Chondrocyte (in vitro differentiated cells): Measurements from ENCODE around the gene NPAS3. TPM values are rescaled to one million over a fixed set of nuclear protein-coding genes. Genes with fewer than 3 reads are reported as not detected.

Source experiments
- DNase-seq: peaks from one replicate; pipeline ENCODE4 v3.0.0; 2021; ENCODE audit warnings: mixed read lengths, low spot score
- H3K27ac Mint-ChIP-seq: one replicate; pipeline ENCODE4 v1.8.0; 2021; ENCODE audit warnings: mild to moderate bottlenecking, moderate library complexity, mixed read lengths; ENCODE audit not compliant: unreplicated experiment
- H3K27me3 Mint-ChIP-seq: 2 replicates; pipeline ENCODE4 v1.8.0; 2021; ENCODE audit warnings: low read depth, mixed read lengths
- H3K36me3 Mint-ChIP-seq: 2 replicates; pipeline ENCODE4 v1.8.0; 2021; ENCODE audit warnings: low read depth, mixed read lengths
- H3K4me1 Mint-ChIP-seq: 2 replicates; pipeline ENCODE4 v1.8.0; 2021; ENCODE audit warnings: low read depth, mild to moderate bottlenecking, mixed read lengths
- H3K4me3 Mint-ChIP-seq: one replicate; pipeline ENCODE4 v1.8.0; 2021; ENCODE audit warnings: mild to moderate bottlenecking, moderate library complexity, mixed read lengths; ENCODE audit not compliant: unreplicated experiment
- H3K9me3 Mint-ChIP-seq: 2 replicates; pipeline ENCODE4 v1.8.0; 2021; ENCODE audit warnings: low read depth, mixed read lengths
- total RNA-seq: library from RNA; stranded (reverse); gene quantifications from 3 replicates; pipeline ENCODE4 v1.2.1, GENCODE V29; 2021
- TF ChIP-seq, protein P1 (sequence below): fragments of 200-600 bp; sonication (generic); IDR thresholded peaks from 2 replicates; pipeline ENCODE4 v1.5.0; 2021; ENCODE audit warnings: antibody characterized with exemption, mild to moderate bottlenecking, moderate library complexity

The NPAS3 gene
- total RNA-seq, 1 donor from 2014 or later, result 2.6 TPM

DNA sequence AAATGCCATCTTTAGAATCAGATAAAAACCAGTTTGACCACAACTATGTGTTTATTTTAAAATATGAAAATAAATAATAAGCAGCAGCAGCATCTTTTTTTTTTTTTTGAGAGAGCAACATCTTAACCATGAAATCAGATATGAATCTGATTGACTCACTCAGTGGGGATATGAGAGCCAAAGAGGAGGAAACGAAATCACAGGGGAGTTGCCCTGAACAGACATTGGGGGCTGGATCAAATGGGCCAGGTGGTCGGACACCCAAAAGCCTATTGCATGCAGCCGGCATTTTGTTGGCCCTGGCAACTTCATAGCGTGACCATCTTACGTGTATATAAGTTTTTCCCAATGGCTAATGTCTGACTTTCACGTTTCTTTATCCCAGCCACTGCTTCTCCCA is 321.1 kb downstream of the NPAS3 start:
- Mint-ChIP-seq H3K4me3 (no peak overlapping the region), H3K4me1 (peaks cover 3% of the 10 kb centered on the region), H3K27ac (no peak overlapping the region), H3K9me3 (peaks cover 3% of the 10 kb centered on the region), H3K27me3 (no peaks in the 10 kb centered on the region), H3K36me3 (no peaks in the 10 kb centered on the region)
- TF ChIP-seq, protein P1, sequence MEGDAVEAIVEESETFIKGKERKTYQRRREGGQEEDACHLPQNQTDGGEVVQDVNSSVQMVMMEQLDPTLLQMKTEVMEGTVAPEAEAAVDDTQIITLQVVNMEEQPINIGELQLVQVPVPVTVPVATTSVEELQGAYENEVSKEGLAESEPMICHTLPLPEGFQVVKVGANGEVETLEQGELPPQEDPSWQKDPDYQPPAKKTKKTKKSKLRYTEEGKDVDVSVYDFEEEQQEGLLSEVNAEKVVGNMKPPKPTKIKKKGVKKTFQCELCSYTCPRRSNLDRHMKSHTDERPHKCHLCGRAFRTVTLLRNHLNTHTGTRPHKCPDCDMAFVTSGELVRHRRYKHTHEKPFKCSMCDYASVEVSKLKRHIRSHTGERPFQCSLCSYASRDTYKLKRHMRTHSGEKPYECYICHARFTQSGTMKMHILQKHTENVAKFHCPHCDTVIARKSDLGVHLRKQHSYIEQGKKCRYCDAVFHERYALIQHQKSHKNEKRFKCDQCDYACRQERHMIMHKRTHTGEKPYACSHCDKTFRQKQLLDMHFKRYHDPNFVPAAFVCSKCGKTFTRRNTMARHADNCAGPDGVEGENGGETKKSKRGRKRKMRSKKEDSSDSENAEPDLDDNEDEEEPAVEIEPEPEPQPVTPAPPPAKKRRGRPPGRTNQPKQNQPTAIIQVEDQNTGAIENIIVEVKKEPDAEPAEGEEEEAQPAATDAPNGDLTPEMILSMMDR, result no peak
- no peak for DNase-seq

DNA sequence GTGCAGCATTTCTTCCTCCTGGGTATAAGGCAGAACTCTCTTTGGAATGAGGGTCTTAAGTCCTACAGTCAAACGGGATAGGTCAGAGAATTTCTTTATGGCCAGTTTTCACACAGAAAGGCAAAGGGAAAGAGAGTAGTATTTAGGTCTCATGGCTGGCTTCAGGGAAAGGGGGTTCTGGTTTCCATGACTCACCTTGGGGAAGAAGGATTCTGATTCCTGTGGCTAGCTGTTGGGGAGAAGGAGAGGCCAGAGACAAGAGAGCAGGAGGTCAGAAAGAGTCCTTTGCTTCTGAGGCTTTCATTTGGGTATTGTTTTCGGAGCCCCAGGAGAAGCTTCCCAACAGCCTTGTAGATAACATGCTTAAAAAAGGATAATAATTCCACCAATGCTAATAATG is 332.5 kb downstream of the NPAS3 start:
- TF ChIP-seq, protein P1, result no peak
- DNase-seq, result no peak
- Mint-ChIP-seq H3K27me3 (no peaks in the 10 kb centered on the region), H3K27ac (no peak overlapping the region), H3K4me1 (no peaks in the 10 kb centered on the region), H3K36me3 (no peaks in the 10 kb centered on the region), H3K9me3 (peaks cover under 1% of the 10 kb centered on the region), H3K4me3 (no peak overlapping the region)

DNA sequence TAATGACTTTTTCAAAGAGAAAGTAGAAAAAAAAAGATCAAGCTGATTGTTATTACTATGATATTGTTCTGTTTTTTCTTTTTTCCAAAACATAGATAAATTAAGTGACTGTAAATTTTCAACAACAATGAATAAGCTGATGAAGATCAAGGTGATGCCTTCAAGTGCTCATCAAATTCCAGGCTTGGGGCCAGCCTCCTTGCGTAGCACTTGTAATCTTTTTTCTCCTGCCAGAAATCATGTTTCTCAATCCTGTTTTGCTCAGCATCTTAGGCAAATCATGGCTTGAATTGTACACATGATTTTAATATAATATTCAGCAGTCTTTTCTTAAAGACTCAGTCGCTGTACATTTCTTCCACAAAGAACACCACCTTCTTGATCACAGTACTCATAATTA is 333.2 kb downstream of the NPAS3 start:
- TF ChIP-seq, protein P1, result no peak
- Mint-ChIP-seq H3K9me3 (no peaks in the 10 kb centered on the region), H3K36me3 (no peaks in the 10 kb centered on the region), H3K27me3 (no peaks in the 10 kb centered on the region), H3K4me1 (no peaks in the 10 kb centered on the region), H3K27ac (no peak overlapping the region), H3K4me3 (no peak overlapping the region)
- no peak for DNase-seq

DNA sequence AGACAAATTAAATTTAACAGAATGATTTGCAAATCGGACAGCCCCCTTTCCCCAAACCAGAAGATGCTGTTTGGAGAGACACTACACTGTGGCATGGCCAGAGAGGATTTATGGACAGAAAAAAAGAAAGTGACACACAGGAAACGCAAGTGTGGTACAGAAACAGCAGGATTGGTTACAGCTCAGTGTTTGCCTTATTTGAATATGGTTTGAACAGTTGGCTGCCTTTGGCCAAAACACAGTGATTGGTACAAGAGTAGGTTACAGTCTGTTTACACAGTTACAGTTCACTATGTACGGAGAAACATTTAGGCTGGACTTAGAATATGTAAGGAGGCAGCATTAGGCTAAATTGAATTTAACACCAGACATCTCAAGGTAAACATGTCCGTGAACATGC is 335.3 kb downstream of the NPAS3 start:
- no peak for DNase-seq
- no peak overlapping the region for H3K4me3 Mint-ChIP-seq
- H3K9me3 Mint-ChIP-seq, result no peaks in the 10 kb centered on the region
- H3K36me3 Mint-ChIP-seq, result peaks cover 2% of the 10 kb centered on the region
- TF ChIP-seq, protein P1, result no peak
- no peak overlapping the region for H3K27ac Mint-ChIP-seq
- H3K27me3 Mint-ChIP-seq, result no peaks in the 10 kb centered on the region
- no peaks in the 10 kb centered on the region for H3K4me1 Mint-ChIP-seq

DNA sequence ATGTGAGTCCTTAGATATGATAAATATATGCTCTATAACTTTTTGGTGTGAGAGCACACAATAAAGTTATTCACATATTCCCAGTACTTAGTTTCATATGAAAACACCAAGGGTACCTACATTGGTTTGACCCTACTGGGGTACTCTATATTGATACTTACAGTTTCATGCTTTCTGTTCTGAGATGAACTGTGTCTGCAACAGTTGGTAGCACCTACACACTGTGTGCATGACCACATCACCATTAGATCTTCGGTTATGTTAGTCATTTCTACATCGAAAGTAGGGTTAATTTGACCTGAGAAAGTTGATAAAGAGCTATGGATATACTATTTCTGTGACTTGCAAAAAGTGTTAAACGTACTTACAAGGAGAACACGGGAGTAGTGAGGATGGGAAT is 337.2 kb downstream of the NPAS3 start:
- Mint-ChIP-seq H3K4me1 (no peaks in the 10 kb centered on the region), H3K9me3 (no peaks in the 10 kb centered on the region), H3K36me3 (peaks cover 2% of the 10 kb centered on the region), H3K4me3 (no peak overlapping the region), H3K27me3 (no peaks in the 10 kb centered on the region), H3K27ac (no peak overlapping the region)
- no peak for DNase-seq
- TF ChIP-seq, protein P1, result no peak
